CD4-positive, alpha-beta T cell treated with Interleukin-10 for 1 hour (primary cell): ENCODE results near the gene PCGF3.
"Not testable (repeated sequence)": the region's sequence is repeated elsewhere in the genome, so short reads cannot be mapped to it uniquely, and the experiment has no call there.

Experiments
- DNase-seq: peaks from one replicate; pipeline ENCODE4 v3.0.0-alpha.2; 2020

The PCGF3 gene

GRCh38 chr4:744212-744841 lies 38.7 kb downstream of the PCGF3 start:
- no peak for DNase-seq

- DNase-seq, result no peak
Measured at GRCh38 chr4:747546-748170, 42.0 kb downstream of the PCGF3 start.

- no peak for DNase-seq
Measured at GRCh38 chr4:748461-748860, 42.8 kb downstream of the PCGF3 start.

GRCh38 chr4:749698-750666 lies 44.4 kb downstream of the PCGF3 start:
- DNase-seq, result no peak

GRCh38 chr4:751676-752075 lies 46.0 kb downstream of the PCGF3 start:
- no peak for DNase-seq

GRCh38 chr4:752196-752861 lies 46.7 kb downstream of the PCGF3 start:
- DNase-seq, result no peak

GRCh38 chr4:753186-753585 lies 47.6 kb downstream of the PCGF3 start:
- DNase-seq, result not testable (repeated sequence)

GRCh38 chr4:754221-755120 lies 48.8 kb downstream of the PCGF3 start:
- no peak for DNase-seq

GRCh38 chr4:757111-757510 lies 51.5 kb downstream of the PCGF3 start:
- DNase-seq, result no peak

- DNase-seq, result not testable (repeated sequence)
Measured at GRCh38 chr4:759810-760209, 54.2 kb downstream of the PCGF3 start.

- no peak for DNase-seq
Measured at GRCh38 chr4:760616-761015, 55.0 kb downstream of the PCGF3 start.

- DNase-seq, result no peak
Measured at GRCh38 chr4:761086-761485, 55.5 kb downstream of the PCGF3 start.

- no peak for DNase-seq
Measured at GRCh38 chr4:761739-762138, 56.1 kb downstream of the PCGF3 start.

- DNase-seq, result no peak
Measured at GRCh38 chr4:762211-763190, 56.9 kb downstream of the PCGF3 start.

- no peak for DNase-seq
Measured at GRCh38 chr4:763191-763810, 57.7 kb downstream of the PCGF3 start.

GRCh38 chr4:763922-764321 lies 58.3 kb downstream of the PCGF3 start:
- DNase-seq, result no peak

- DNase-seq, result no peak
Measured at GRCh38 chr4:764405-765169, 59.0 kb downstream of the PCGF3 start.

GRCh38 chr4:766152-766515 lies 60.5 kb downstream of the PCGF3 start:
- DNase-seq, result no peak

- DNase-seq, result no peak
Measured at GRCh38 chr4:766559-767283, 61.1 kb downstream of the PCGF3 start.
